ENCODE results near the gene MAPKAPK5.
"Not testable (repeated sequence)": the region's sequence is repeated elsewhere in the genome, so short reads cannot be mapped to it uniquely, and the experiment has no call there.

The MAPKAPK5 gene

DNA sequence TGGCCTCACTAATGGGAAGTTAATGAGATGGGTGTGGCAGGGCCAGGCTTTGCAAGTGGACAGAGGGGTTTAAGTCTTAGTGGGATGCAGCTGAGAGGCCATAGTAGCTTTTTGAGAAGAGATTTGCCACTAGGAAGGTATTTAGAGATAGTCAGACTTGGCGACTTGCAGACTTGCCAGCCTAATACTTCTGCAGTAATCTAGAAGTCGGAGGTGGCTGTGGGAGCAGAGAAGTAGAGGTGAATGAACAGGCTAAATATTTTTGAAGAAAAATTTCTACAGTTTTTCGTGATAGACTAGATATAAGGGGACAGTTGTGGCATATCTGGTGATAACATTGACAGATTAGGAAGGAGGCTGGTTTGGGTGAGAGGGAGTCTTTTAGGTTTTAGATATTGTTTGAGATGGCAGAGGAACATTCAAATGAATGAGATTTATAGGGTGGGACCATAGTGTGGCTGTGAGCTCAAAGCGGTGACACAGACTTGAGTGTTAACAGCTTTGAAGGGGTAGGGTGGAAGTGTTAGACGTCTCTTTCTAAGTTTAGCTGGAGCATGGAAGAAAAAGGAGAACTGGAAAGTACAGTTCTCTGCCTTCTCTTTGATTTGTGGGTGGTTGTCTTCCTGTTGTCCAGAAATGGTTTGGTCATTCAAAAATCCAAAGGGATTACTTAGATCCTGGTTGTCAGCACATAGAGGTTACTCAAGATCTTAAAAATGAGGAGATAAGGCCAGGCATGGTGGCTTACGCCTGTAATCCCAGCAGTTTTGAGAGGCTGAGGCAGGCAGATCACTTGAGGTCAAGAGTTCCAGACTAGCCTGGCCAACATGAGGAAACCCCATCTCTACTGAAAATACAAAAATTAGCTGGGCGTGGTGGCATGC lies 44.9 kb downstream of the MAPKAPK5 start:
- peak; percentile 67 for DNase-seq

- peak; percentile 87 to 91 for DNase-seq
Measured at GRCh38 chr12:111887926-111888745, 46.1 kb downstream of the MAPKAPK5 start.

DNA sequence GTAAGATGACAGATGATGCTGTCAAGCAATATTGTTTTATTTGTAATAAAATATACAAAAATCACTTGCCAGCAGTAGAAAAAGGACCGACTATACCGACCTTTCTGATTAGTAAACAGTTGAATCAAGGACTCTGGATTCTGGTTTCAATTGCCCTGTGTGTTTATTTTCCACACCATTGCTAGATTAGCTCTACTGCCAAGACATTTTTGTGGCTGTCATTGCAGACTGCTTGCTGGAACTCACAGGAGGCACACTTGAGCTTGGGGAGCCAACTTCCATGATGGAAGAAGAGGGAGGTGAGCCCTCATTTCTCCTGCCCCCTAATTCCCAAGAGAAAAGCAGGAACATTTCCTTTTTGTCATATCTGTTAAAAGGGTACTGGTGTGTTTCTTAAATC lies 51.3 kb downstream of the MAPKAPK5 start:
- DNase-seq = no peak

DNA sequence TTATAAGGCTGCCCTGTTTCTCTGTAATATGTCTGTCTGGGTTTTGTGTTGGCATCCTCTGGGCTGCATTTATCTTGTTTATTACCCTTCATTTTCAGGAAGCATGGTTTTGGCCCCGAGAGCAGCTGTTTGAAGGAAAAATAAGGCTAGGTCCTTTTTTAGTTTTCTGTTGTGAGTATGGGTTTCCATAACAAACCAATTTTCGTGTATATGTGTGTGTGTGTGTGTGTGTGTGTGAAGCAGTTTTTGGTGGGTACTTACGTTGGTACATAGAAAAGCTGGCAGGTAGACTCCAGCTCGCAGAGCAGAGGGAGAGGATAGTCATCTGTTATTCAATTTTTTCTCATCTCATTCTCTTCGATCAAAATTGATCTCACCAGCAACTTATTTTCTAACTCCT lies 52.5 kb downstream of the MAPKAPK5 start:
- DNase-seq = no peak

DNA sequence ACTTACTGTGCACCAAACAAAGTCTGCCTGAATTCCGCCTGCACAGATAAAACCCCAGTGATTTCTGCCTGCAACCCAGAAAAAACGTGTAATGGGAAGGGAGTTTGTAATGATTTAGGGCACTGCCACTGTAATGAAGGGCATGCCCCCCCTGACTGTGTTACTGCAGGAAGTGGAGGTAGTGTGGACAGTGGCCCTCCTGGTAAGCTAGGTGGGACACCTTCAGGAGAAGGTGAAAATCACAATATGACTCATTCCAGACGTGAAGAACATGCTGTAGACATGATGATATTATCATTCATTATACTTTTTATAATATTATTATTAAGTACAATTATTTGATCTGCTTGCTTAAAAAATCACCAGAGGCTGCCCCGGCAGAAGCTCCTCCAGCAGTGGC lies 59.2 kb downstream of the MAPKAPK5 start:
- DNase-seq = no peak

DNA sequence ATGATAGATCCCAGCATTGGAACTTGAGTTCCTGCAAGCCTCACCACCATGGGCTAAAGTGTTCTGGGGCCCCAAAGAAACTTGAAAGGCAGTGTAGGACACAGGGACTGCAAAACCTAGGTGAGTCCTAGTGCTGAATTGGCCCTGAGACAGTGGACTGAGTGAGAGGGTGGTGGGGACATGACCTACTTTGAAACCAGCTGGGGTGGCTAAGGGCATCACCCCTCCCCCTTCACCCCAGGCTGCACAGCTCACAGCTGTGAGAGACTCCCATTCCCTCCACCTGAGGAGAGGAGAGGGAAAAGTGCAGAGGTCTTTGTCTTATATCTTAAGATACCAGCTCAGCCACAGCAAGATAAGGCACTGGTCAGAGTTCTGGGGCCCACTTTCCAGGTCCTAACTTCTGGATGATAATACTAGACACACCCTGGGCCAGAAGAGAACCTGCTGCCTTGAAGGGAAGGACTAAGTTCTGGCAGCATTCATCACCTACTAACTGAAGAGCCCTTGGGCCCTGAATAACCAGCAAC lies 62.5 kb downstream of the MAPKAPK5 start:
- no peak for DNase-seq

GRCh38 chr12:111905502-111905901 lies 63.5 kb downstream of the MAPKAPK5 start:
- DNase-seq = no peak

GRCh38 chr12:111907740-111908139 lies 65.7 kb downstream of the MAPKAPK5 start:
- DNase-seq = no peak

DNA sequence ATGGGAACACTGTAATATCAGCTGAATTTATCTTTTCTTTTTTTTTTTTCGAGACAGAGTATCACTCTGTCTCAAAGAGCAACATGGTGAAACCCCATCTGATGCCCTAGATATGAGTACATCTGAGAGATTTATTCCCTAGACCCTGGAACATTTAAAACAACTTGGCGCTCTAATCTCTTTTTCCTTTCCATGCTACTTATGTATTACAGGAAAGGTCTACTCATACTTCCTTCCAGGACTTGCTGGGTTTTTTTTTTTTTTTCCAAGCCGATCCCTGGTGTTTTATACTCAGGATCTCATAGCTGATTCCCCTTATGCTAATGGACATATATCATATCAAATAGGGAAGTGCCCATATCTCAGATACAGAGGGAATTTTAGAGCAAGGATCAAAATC lies 83.1 kb downstream of the MAPKAPK5 start:
- no peak for DNase-seq

DNA sequence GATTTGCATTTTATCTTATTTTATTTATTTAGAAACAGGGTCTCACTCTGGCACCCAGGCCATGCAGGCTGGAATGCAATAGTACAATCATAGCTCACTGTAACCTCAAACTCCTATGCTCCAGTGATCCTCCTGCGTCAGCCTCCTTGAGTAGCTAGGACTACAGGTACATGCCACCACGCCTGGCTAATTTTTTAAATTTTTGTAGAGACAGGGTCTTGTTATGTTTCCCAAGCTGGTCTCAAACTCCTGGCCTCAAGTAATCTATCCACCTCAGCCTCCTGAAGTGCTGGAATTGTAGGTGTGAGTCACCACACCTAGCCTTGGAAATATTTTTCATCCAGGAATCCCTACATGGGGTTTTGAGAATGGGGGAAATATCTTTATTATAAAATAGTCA lies 84.6 kb downstream of the MAPKAPK5 start:
- DNase-seq = no peak

DNA sequence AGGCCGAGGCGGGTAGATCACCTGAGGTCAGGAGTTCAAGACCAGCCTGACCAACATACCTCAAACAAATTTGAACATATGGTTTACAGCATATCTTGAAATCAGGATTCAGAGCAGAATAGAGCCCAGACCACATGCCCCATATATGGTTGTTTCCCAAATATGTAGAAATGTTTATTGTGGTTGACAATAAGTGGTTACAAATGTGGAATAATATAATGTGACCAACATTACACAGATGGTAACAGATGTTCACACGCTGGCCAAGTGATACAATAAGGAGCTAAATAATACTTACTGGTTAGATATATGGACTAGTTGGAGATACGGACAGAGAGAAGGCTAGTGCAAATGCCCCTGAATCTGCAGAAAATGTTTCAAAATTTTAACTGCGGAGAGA lies 85.3 kb downstream of the MAPKAPK5 start:
- no peak for DNase-seq

- no peak for DNase-seq
Measured at GRCh38 chr12:111932241-111932640, 90.2 kb downstream of the MAPKAPK5 start.

- no peak for DNase-seq
Measured at GRCh38 chr12:111936869-111937268, 94.8 kb downstream of the MAPKAPK5 start.

DNA sequence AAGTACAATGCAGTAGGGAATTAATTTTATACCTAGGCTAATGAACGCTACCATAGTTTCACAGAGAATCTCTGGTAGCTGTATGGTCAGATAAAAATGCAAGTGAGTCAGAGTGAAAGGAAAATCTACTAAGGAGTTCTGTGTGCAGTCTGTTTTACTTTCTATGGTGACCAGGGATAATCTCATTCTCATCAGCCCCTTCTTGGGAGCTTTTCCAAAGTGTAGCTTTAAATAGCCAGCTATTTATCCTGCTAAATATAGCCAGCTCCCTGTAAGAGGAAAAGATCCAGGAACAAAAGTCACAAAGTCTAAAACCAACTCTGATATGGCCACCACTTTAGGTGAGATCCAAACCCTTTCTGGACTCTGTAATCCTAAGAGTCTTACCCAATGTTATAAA lies 95.4 kb downstream of the MAPKAPK5 start:
- no peak for DNase-seq

GRCh38 chr12:111942557-111942956 lies 100.5 kb downstream of the MAPKAPK5 start:
- no peak for DNase-seq

- DNase-seq = no peak
Measured at GRCh38 chr12:111943929-111944328, 101.9 kb downstream of the MAPKAPK5 start.

DNA sequence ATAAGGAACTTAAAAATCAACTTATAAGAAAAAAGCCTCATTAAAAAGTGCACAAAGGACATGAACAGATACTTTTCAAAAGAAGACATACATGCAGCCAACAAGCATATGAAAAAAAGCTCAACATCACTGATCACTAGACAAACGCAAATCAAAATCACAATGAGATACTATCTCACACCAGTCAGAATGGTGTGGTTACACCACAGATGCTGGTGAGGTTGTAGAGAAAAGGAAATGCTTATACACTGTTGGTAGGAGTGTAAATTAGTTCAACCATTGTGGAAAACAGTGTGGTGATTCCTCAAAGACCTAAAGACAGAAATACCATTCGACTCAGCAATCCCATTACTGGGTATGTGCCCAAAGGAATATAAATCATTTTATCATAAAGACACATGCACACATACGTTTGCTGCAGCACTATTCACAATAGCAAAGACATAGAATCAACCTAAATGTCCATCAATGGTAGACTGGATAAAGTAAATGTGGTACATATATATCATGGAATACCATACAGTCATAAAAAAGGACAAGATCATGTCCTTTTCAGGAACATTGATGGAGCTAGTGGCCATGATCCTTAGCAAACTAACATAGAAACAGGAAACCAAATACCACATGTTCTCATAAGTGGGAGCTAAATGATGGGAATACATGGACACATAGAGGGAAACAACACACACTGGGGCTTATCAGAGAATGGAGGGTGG lies 109.1 kb downstream of the MAPKAPK5 start:
- DNase-seq = not testable (repeated sequence)
